Activated T-helper 2 cell treated with anti-CD3 and anti-CD28 coated beads, Interferon-gamma antibody, Interleukin-2, Interleukin-4, amounts not matched to agents 10 μg/mL and 5 μg/mL and 100 μg/mL, durations not matched to agents 14 hours and 24 hours and 36 hours (primary cell): ENCODE measurements around the gene NHLRC1. TPM values are rescaled to one million over a fixed set of nuclear protein-coding genes. Genes with fewer than 3 reads are reported as not detected.

Experiments
- DNase-seq: peaks from one replicate; pipeline ENCODE4 v3.0.0; 2021; ENCODE audit warnings: low spot score
- H3K27ac Mint-ChIP-seq: one replicate; pipeline ENCODE4 v1.8.0; 2021; ENCODE audit warnings: mixed read lengths
- H3K27me3 Mint-ChIP-seq: one replicate; pipeline ENCODE4 v1.8.0; 2021; ENCODE audit warnings: low read depth, mixed read lengths
- H3K36me3 Mint-ChIP-seq: one replicate; pipeline ENCODE4 v1.8.0; 2021; ENCODE audit warnings: low read depth, mixed read lengths
- H3K4me1 Mint-ChIP-seq: one replicate; pipeline ENCODE4 v1.8.0; 2021; ENCODE audit warnings: low read depth, mixed read lengths
- H3K4me3 Mint-ChIP-seq: one replicate; pipeline ENCODE4 v1.8.0; 2021; ENCODE audit warnings: low read depth, mild to moderate bottlenecking, moderate library complexity, mixed read lengths
- H3K9me3 Mint-ChIP-seq: one replicate; pipeline ENCODE4 v1.8.0; 2021; ENCODE audit warnings: mixed read lengths
- intact Hi-C: fragments of 100-400 bp; cut with micrococcal nuclease; formaldehyde crosslinking; loops from one replicate; pipeline ENCODE4 v1.15.1; 2023
- total RNA-seq: library from RNA; stranded (reverse); gene quantifications from 2 replicates; pipeline ENCODE4 v1.2.3, GENCODE V29; 2022

The NHLRC1 gene
- total RNA-seq, 1 donor from 2014 or later: 0.43 TPM

GRCh38 chr6:18126121-18126520 lies 3.6 kb upstream of the NHLRC1 start:
- no peak overlapping the region for H3K4me3 Mint-ChIP-seq
- no peak for DNase-seq
- no peak overlapping the region for H3K27ac Mint-ChIP-seq
- intact Hi-C loops: no loop called here
- no peaks in the 10 kb centered on the region for H3K9me3 Mint-ChIP-seq
- H3K4me1 Mint-ChIP-seq: peaks cover 13% of the 10 kb centered on the region
- no peaks in the 10 kb centered on the region for H3K36me3 Mint-ChIP-seq
- peaks cover 29% of the 10 kb centered on the region for H3K27me3 Mint-ChIP-seq

DNA sequence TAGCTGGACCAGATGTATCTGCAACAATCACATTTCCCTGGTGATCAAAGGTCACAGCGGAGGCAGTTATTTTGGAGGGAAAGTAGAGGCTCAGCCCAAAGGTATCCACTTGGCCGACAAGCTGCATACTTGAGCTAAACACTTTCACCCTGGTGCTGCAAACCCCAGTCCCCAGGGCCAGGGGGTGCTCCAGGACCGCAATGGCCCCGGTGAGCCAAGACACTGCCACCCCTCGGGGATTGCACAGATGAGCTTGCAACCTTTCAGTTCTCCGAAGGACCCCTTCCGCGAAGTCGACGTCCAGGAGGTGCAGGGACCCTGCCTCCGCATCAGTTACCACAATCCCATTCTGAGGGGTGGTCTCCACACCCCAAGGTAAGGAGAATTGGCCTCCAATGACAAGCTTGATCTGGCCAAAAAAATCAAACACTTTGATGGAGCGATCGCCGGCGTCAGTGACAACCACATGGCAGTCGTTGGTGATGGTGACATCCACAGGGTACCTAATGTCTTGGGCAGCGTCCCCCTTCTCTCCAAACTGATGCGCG lies 823 bp downstream of the NHLRC1 start:
- no peaks in the 10 kb centered on the region for H3K9me3 Mint-ChIP-seq
- no peak overlapping the region for H3K27ac Mint-ChIP-seq
- no peak for DNase-seq
- peak overlapping the region; percentile 24 for H3K4me3 Mint-ChIP-seq
- peaks cover 13% of the 10 kb centered on the region for H3K4me1 Mint-ChIP-seq
- intact Hi-C loops: loop anchor here (2.0 to 5.0 kb wide), 2 partner anchors 33 to 381 kb away; partner anchors contain the start of genes KDM1B and TPMT
- H3K27me3 Mint-ChIP-seq: peaks cover 60% of the 10 kb centered on the region
- no peaks in the 10 kb centered on the region for H3K36me3 Mint-ChIP-seq

GRCh38 chr6:18119236-18119635 lies 3.2 kb downstream of the NHLRC1 start:
- DNase-seq: no peak
- peaks cover 17% of the 10 kb centered on the region for H3K4me1 Mint-ChIP-seq
- no peak overlapping the region for H3K27ac Mint-ChIP-seq
- intact Hi-C loops: no loop called here
- H3K27me3 Mint-ChIP-seq: peaks cover 53% of the 10 kb centered on the region
- no peak overlapping the region for H3K4me3 Mint-ChIP-seq
- no peaks in the 10 kb centered on the region for H3K36me3 Mint-ChIP-seq
- no peaks in the 10 kb centered on the region for H3K9me3 Mint-ChIP-seq

GRCh38 chr6:18118330-18118729 lies 4.1 kb downstream of the NHLRC1 start:
- intact Hi-C loops: no loop called here
- peaks cover 18% of the 10 kb centered on the region for H3K4me1 Mint-ChIP-seq
- no peaks in the 10 kb centered on the region for H3K9me3 Mint-ChIP-seq
- H3K27ac Mint-ChIP-seq: no peak overlapping the region
- no peaks in the 10 kb centered on the region for H3K36me3 Mint-ChIP-seq
- H3K27me3 Mint-ChIP-seq: peaks cover 59% of the 10 kb centered on the region
- no peak overlapping the region for H3K4me3 Mint-ChIP-seq
- no peak for DNase-seq

GRCh38 chr6:18117136-18117535 lies 5.3 kb downstream of the NHLRC1 start:
- intact Hi-C loops: no loop called here
- Mint-ChIP-seq H3K4me3 (no peak overlapping the region), H3K27me3 (peaks cover 62% of the 10 kb centered on the region), H3K36me3 (no peaks in the 10 kb centered on the region), H3K4me1 (peaks cover 12% of the 10 kb centered on the region), H3K9me3 (no peaks in the 10 kb centered on the region), H3K27ac (no peak overlapping the region)
- no peak for DNase-seq

- H3K36me3 Mint-ChIP-seq: no peaks in the 10 kb centered on the region
- no peak overlapping the region for H3K4me3 Mint-ChIP-seq
- intact Hi-C loops: loop anchor here (1.0 to 2.0 kb wide), 2 partner anchors 39 to 127 kb away; partner anchors contain the start of genes KDM1B and TPMT
- H3K27ac Mint-ChIP-seq: peak overlapping the region; percentile 24
- peaks cover 60% of the 10 kb centered on the region for H3K27me3 Mint-ChIP-seq
- no peaks in the 10 kb centered on the region for H3K9me3 Mint-ChIP-seq
- H3K4me1 Mint-ChIP-seq: peaks cover 12% of the 10 kb centered on the region
- DNase-seq: peak; percentile 12
Observed at GRCh38 chr6:18115356-18115755, 7.1 kb downstream of the NHLRC1 start.

GRCh38 chr6:18110162-18110561 lies 12.3 kb downstream of the NHLRC1 start:
- H3K27me3 Mint-ChIP-seq: peaks cover 54% of the 10 kb centered on the region
- peaks cover 7% of the 10 kb centered on the region for H3K9me3 Mint-ChIP-seq
- H3K27ac Mint-ChIP-seq: no peak overlapping the region
- intact Hi-C loops: no loop called here
- H3K4me1 Mint-ChIP-seq: peaks cover 4% of the 10 kb centered on the region
- no peaks in the 10 kb centered on the region for H3K36me3 Mint-ChIP-seq
- no peak for DNase-seq
- no peak overlapping the region for H3K4me3 Mint-ChIP-seq

GRCh38 chr6:18107061-18107460 lies 15.4 kb downstream of the NHLRC1 start:
- DNase-seq: no peak
- Mint-ChIP-seq H3K4me1 (no peaks in the 10 kb centered on the region), H3K27ac (no peak overlapping the region), H3K4me3 (no peak overlapping the region), H3K9me3 (peaks cover 7% of the 10 kb centered on the region), H3K27me3 (peaks cover 46% of the 10 kb centered on the region), H3K36me3 (no peaks in the 10 kb centered on the region)
- intact Hi-C loops: no loop called here

- H3K4me3 Mint-ChIP-seq: no peak overlapping the region
- H3K27ac Mint-ChIP-seq: no peak overlapping the region
- H3K9me3 Mint-ChIP-seq: peaks cover 7% of the 10 kb centered on the region
- peaks cover 44% of the 10 kb centered on the region for H3K27me3 Mint-ChIP-seq
- DNase-seq: no peak
- intact Hi-C loops: no loop called here
- no peaks in the 10 kb centered on the region for H3K36me3 Mint-ChIP-seq
- H3K4me1 Mint-ChIP-seq: peaks cover 2% of the 10 kb centered on the region
Observed at GRCh38 chr6:18102783-18103509, 19.5 kb downstream of the NHLRC1 start.

DNA sequence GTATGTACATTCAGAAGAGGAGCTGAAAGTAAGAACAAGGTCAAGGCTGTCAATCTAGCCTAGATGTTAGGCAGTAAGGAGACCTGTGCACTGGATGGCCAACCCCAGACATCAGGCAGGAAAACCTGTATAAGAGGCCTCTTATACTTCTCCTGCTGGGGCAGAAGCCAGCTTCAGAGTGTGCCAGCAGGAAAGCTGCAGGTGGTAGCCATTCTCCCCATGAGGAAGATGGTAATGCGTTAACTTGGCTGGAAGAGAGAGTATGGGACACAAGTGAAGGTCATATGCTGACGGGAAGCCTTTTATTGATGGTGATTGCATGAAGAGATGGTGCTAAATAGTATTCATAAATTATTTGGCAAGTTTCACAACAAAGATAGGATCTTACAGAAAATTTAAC lies 20.6 kb downstream of the NHLRC1 start:
- H3K27ac Mint-ChIP-seq: no peak overlapping the region
- DNase-seq: no peak
- intact Hi-C loops: no loop called here
- peaks cover 2% of the 10 kb centered on the region for H3K9me3 Mint-ChIP-seq
- H3K36me3 Mint-ChIP-seq: no peaks in the 10 kb centered on the region
- H3K27me3 Mint-ChIP-seq: peaks cover 39% of the 10 kb centered on the region
- peaks cover 2% of the 10 kb centered on the region for H3K4me1 Mint-ChIP-seq
- H3K4me3 Mint-ChIP-seq: no peak overlapping the region

- no peak overlapping the region for H3K4me3 Mint-ChIP-seq
- H3K27ac Mint-ChIP-seq: no peak overlapping the region
- no peaks in the 10 kb centered on the region for H3K36me3 Mint-ChIP-seq
- H3K27me3 Mint-ChIP-seq: peaks cover 39% of the 10 kb centered on the region
- intact Hi-C loops: no loop called here
- H3K4me1 Mint-ChIP-seq: peaks cover 2% of the 10 kb centered on the region
- no peak for DNase-seq
- H3K9me3 Mint-ChIP-seq: no peaks in the 10 kb centered on the region
Observed at GRCh38 chr6:18101271-18101670, 21.2 kb downstream of the NHLRC1 start.

GRCh38 chr6:18100296-18100695 lies 22.2 kb downstream of the NHLRC1 start:
- Mint-ChIP-seq H3K27me3 (peaks cover 33% of the 10 kb centered on the region), H3K9me3 (no peaks in the 10 kb centered on the region)

GRCh38 chr6:18099511-18099910 lies 23.0 kb downstream of the NHLRC1 start:
- no peaks in the 10 kb centered on the region for H3K36me3 Mint-ChIP-seq
- no peak overlapping the region for H3K27ac Mint-ChIP-seq
- H3K4me3 Mint-ChIP-seq: no peak overlapping the region
- DNase-seq: no peak
- intact Hi-C loops: no loop called here
- no peaks in the 10 kb centered on the region for H3K9me3 Mint-ChIP-seq
- H3K4me1 Mint-ChIP-seq: peaks cover 2% of the 10 kb centered on the region
- peaks cover 27% of the 10 kb centered on the region for H3K27me3 Mint-ChIP-seq

More at GRCh38 chr6:18100296-18100695, 22.2 kb downstream of the NHLRC1 start:
- intact Hi-C loops: no loop called here
- no peak for DNase-seq
- no peak overlapping the region for H3K27ac Mint-ChIP-seq
- no peaks in the 10 kb centered on the region for H3K36me3 Mint-ChIP-seq
- H3K4me1 Mint-ChIP-seq: peaks cover 2% of the 10 kb centered on the region
- no peak overlapping the region for H3K4me3 Mint-ChIP-seq
